Prostate gland (tissue), 2 donors: Measurements from ENCODE around the gene ADGRE2. TPM values are rescaled to one million over a fixed set of nuclear protein-coding genes. Genes with fewer than 3 reads are reported as not detected.
"Not testable (repeated sequence)": the region's sequence is repeated elsewhere in the genome, so short reads cannot be mapped to it uniquely, and the experiment has no call there.

Experiments
- DNase-seq: peaks from one replicate; pipeline ENCODE4 v3.0.0-alpha.2; 2019; ENCODE audit warnings: low spot score
- H3K27ac ChIP-seq, 2 donors: fragments of 200-600 bp; sonication (generic); 2 replicates each; pipeline ENCODE4 v1.5.1; 2017 to 2019
- H3K27me3 ChIP-seq: fragments of 200-600 bp; sonication (generic); replicated peaks from 2 replicates; pipeline ENCODE4 v1.5.1; 2019; ENCODE audit not compliant: insufficient read depth
- H3K36me3 ChIP-seq, 2 donors: fragments of 200-600 bp; sonication (generic); 1 replicate in 1 of 2; 2 replicates in 1 of 2; pipeline versions ENCODE4 v1.5.1 to v1.8.1; 2017 to 2019
- H3K4me1 ChIP-seq: fragments of 200-600 bp; sonication (generic); replicated peaks from 2 replicates; pipeline ENCODE4 v1.5.1; 2019
- H3K4me3 ChIP-seq, 2 donors: fragments of 200-600 bp; sonication (generic); 2 replicates each; pipeline ENCODE4 v1.5.1; 2017 to 2019
- H3K9me3 ChIP-seq: fragments of 200-600 bp; sonication (generic); 2 replicates; pipeline ENCODE4 v1.5.1; 2017
- POLR2A ChIP-seq: fragments of 450-650 bp; IDR thresholded peaks from one replicate; pipeline ENCODE4 v1.6.1; 2016; ENCODE audit warnings: antibody characterized with exemption, mild to moderate bottlenecking
- POLR2AphosphoS5 ChIP-seq: sonication (generic); formaldehyde crosslinking; IDR thresholded peaks from one replicate; pipeline ENCODE4 v1.6.1; 2017; ENCODE audit warnings: antibody characterized with exemption
- WGBS: methylation state at CpG from one replicate; pipeline ENCODE4 v1.1.5; 2018; 5-methylcytosine and 5-hydroxymethylcytosine counted together
- intact Hi-C: fragments of 100-400 bp; cut with DNase I; formaldehyde crosslinking; loops from one replicate; pipeline ENCODE4 v1.14.2; 2022
- total RNA-seq, 2 donors: library from RNA; depleted of rRNA; stranded (reverse); fragments of >200 nt; gene quantifications; one replicate each; pipeline ENCODE4 v1.1.0, GENCODE V29; 2016
- TF ChIP-seq, protein P1 (sequence below), 4 experiments: fragments of 200-600 bp in 2 of 4; fragments of 450-650 bp in 2 of 4; sonication (generic) in 2 of 4; IDR thresholded peaks; 1 replicate in 3 of 4; 2 replicates in 1 of 4; pipeline ENCODE4 v1.5.1; 2016 to 2019; ENCODE audit warnings: antibody characterized with exemption in 4 of 4, mild to moderate bottlenecking in 2 of 4, moderate library complexity in 2 of 4

ADGRE2 gene
- total RNA-seq, 2 donors from 2014 or later: 3.6 to 4.9 TPM

DNA sequence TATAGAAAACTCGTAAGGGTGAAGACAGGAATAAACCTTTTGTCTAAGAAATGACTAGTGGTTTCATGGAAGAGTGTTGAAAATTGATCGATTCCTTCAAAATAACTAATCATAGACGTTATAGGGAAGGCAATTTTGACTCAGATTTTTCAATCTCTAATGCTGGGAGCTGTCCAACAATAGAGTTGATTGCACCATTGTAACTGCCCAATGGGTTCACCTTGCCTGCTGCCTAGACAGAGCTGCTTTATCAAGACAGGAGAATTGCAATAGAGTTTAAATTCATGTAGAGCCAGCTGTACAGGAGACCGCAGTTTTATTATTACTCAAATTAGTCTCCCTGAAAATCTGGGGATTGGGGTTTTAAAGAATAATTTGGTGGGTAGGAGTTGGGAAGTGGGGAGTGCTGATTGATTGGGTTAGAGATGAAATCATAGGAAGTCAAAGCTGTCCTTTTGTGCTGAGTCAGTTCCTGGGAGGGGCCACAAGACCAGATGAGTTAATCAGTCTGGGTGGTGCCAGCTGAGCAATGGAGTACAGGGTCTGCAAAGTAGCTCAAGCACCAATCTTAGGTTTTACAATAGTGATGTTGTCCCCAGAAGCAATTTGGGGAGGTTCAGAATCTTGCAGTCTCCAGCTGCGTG, 16.8 kb upstream of the ADGRE2 start:
- Histone ChIP-seq H3K4me3 (no peak overlapping the region), H3K4me1 (no peaks in the 10 kb centered on the region), H3K27me3 (no peaks in the 10 kb centered on the region), H3K27ac (no peak overlapping the region), H3K9me3 (no peaks in the 10 kb centered on the region), H3K36me3 (no peaks in the 10 kb centered on the region)
- DNase-seq: no peak
- WGBS: 83% methylated on average over 5 of the region's 5 CpGs
- TF ChIP-seq POLR2A (no peak), POLR2AphosphoS5 (no peak)
- TF ChIP-seq, protein P1, sequence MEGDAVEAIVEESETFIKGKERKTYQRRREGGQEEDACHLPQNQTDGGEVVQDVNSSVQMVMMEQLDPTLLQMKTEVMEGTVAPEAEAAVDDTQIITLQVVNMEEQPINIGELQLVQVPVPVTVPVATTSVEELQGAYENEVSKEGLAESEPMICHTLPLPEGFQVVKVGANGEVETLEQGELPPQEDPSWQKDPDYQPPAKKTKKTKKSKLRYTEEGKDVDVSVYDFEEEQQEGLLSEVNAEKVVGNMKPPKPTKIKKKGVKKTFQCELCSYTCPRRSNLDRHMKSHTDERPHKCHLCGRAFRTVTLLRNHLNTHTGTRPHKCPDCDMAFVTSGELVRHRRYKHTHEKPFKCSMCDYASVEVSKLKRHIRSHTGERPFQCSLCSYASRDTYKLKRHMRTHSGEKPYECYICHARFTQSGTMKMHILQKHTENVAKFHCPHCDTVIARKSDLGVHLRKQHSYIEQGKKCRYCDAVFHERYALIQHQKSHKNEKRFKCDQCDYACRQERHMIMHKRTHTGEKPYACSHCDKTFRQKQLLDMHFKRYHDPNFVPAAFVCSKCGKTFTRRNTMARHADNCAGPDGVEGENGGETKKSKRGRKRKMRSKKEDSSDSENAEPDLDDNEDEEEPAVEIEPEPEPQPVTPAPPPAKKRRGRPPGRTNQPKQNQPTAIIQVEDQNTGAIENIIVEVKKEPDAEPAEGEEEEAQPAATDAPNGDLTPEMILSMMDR (IDR thresholded peaks at IDR 0.05): no peak
- intact Hi-C loops: no loop called here

DNA sequence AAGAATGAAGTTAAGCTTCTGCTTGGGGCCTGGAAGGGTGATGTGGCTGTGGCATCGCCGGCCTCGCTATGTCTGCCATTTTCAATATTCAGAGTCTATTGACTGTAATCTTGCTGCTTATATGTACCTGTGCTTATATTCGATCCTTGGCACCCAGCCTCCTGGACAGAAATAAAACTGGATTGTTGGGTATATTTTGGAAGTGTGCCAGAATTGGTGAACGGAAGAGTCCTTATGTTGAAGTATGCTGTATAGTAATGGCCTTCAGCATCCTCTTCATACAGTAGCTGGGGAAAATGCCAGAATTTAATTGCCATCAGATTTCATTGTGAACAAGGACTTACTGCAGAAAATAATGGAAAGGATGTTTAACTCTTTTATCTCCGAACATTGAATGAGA, 13.9 kb upstream of the ADGRE2 start:
- intact Hi-C loops, H3K4me1 ChIP-seq, H3K27me3 ChIP-seq, H3K4me3 ChIP-seq, H3K27ac ChIP-seq, H3K9me3 ChIP-seq, H3K36me3 ChIP-seq, DNase-seq: not testable (repeated sequence)
- 68% methylated on average over 6 of the region's 6 CpGs for WGBS

DNA sequence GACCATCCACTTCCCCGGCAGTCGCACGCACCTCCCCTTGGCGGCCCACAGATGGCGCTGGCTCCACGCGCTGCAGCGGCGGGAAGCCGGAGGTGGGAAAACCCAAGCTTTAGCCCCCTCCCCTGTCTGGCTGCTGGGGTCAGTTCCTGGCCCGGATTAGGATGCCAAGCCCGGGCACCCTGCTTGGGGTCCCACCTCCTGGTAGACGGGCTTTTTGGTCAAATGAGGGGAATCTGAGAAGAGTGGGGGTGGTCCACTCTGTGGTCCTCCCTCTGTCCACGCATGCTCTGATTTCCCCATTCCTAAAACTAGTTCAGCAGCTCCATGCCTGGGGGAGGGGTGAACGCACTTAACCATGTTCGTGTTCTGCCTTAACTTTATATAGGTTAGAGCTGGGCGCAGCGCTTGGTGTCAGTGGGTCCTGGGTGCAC, 8.1 kb upstream of the ADGRE2 start:
- Histone ChIP-seq H3K9me3 (no peaks in the 10 kb centered on the region), H3K36me3 (no peaks in the 10 kb centered on the region), H3K4me3 (no peak overlapping the region), H3K27ac (no peak overlapping the region), H3K4me1 (no peaks in the 10 kb centered on the region), H3K27me3 (peaks cover 2% of the 10 kb centered on the region)
- peak; percentile 14 for DNase-seq
- WGBS: 13% methylated on average over 18 of the region's 18 CpGs
- TF ChIP-seq POLR2A: no peak
- TF ChIP-seq, protein P1 (IDR thresholded peaks at IDR 0.05): peak; percentile 28 to 79 (median 67)
- no peak for TF ChIP-seq POLR2AphosphoS5
- intact Hi-C loops: no loop called here

DNA sequence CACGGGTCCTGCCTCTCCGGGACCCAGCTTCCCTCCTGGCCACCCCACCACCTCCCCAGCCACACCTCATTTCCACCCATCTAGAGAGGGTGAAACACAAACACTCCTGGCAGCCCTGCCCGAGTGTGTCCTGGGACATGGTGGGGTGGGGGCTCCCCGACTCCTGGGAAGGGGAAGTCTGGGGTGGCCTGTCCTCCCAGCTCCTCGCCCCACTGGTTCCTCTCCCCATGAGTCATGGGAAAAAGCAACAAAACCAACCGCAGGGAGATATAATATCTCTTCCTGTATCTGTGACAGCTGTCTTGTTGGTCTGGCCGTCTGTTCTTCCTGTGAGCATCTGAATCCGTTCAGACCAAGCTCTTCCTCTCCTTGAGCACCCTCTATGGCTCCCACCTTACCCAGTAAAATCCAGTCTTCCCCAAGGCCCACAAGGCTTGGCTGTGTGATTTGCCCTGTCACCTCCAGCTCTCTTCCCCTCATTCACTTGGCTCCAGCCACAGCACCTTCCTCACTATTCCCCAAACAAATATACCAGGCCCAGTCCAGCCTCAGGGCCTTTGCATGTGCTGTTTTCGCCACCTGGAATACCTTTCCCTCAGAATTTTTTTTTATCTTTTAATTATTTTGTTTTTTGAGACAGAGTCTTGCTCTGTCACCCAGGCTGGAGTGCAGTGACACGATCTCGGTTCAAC, 6.9 kb upstream of the ADGRE2 start:
- H3K36me3 ChIP-seq, DNase-seq, H3K27me3 ChIP-seq, intact Hi-C loops, H3K4me1 ChIP-seq, H3K9me3 ChIP-seq, H3K27ac ChIP-seq, H3K4me3 ChIP-seq: not testable (repeated sequence)
- WGBS: 62% methylated on average over 10 of the region's 11 CpGs

DNA sequence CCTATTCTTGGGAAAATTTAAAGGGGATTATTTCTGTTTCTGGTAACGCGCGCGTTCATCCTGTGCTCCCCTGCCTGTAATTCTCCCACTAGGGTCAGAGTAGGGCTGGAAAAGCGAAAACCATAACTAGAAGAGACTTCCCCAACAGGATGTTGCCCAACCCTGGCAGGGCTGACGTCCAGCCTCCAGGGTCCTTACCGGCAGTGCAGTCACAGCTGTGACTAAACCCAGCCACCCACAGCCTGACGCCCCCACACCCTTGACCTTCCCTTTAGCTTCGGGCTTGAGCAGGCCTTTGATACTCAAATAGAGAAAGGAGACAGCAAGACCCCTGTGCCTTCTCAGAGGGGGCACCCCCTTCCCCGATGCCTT, 6.4 kb upstream of the ADGRE2 start:
- H3K27ac ChIP-seq, H3K27me3 ChIP-seq, H3K36me3 ChIP-seq, H3K4me3 ChIP-seq, intact Hi-C loops, H3K9me3 ChIP-seq, H3K4me1 ChIP-seq: not testable (repeated sequence)
- 69% methylated on average over 10 of the region's 10 CpGs for WGBS
- DNase-seq: peak; percentile 12

DNA sequence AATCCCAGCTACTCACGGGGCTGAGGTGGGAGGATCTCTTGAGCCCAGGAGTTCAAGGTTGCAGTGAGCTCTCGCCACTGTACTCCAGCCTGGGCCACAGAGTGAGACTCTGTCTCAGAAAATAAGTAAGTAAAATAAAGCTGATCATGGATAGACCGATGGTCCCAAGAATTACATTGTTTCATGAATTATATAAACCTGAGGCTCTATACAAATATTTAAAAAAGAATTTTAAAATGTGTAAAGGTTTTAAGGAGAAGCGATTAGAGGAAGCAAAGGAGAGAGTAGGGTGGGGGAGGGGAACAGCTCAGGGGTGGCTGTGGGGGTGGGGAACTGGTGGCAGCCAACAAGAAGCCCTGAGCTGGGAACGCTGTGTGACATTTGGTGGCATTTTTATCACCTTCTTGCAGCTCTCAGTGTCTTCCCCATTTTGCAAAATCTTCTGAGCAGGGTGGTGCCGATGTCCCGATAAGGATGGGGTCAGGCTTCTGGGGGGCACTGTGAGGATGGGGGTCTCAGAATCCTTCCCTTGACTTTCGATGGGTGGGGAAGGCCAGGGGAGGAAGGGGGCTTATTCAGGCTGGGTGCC, 5.1 kb upstream of the ADGRE2 start:
- WGBS: 65% methylated on average over 8 of the region's 8 CpGs
- H3K9me3 ChIP-seq, DNase-seq, H3K4me3 ChIP-seq, H3K36me3 ChIP-seq, H3K4me1 ChIP-seq, H3K27ac ChIP-seq, H3K27me3 ChIP-seq, intact Hi-C loops: not testable (repeated sequence)
